HUDEP-2 (cell line): ENCODE results near the gene PTPN13.

Source experiments
- DNase-seq, 76 experiments: peaks; one replicate each; lab custom pipeline; 2025; ENCODE audit not compliant: unreplicated experiment in 76 of 76; lab: John Stamatoyannopoulos, UW

PTPN13 gene, protein sequence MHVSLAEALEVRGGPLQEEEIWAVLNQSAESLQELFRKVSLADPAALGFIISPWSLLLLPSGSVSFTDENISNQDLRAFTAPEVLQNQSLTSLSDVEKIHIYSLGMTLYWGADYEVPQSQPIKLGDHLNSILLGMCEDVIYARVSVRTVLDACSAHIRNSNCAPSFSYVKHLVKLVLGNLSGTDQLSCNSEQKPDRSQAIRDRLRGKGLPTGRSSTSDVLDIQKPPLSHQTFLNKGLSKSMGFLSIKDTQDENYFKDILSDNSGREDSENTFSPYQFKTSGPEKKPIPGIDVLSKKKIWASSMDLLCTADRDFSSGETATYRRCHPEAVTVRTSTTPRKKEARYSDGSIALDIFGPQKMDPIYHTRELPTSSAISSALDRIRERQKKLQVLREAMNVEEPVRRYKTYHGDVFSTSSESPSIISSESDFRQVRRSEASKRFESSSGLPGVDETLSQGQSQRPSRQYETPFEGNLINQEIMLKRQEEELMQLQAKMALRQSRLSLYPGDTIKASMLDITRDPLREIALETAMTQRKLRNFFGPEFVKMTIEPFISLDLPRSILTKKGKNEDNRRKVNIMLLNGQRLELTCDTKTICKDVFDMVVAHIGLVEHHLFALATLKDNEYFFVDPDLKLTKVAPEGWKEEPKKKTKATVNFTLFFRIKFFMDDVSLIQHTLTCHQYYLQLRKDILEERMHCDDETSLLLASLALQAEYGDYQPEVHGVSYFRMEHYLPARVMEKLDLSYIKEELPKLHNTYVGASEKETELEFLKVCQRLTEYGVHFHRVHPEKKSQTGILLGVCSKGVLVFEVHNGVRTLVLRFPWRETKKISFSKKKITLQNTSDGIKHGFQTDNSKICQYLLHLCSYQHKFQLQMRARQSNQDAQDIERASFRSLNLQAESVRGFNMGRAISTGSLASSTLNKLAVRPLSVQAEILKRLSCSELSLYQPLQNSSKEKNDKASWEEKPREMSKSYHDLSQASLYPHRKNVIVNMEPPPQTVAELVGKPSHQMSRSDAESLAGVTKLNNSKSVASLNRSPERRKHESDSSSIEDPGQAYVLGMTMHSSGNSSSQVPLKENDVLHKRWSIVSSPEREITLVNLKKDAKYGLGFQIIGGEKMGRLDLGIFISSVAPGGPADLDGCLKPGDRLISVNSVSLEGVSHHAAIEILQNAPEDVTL (N-terminal part only)

DNA sequence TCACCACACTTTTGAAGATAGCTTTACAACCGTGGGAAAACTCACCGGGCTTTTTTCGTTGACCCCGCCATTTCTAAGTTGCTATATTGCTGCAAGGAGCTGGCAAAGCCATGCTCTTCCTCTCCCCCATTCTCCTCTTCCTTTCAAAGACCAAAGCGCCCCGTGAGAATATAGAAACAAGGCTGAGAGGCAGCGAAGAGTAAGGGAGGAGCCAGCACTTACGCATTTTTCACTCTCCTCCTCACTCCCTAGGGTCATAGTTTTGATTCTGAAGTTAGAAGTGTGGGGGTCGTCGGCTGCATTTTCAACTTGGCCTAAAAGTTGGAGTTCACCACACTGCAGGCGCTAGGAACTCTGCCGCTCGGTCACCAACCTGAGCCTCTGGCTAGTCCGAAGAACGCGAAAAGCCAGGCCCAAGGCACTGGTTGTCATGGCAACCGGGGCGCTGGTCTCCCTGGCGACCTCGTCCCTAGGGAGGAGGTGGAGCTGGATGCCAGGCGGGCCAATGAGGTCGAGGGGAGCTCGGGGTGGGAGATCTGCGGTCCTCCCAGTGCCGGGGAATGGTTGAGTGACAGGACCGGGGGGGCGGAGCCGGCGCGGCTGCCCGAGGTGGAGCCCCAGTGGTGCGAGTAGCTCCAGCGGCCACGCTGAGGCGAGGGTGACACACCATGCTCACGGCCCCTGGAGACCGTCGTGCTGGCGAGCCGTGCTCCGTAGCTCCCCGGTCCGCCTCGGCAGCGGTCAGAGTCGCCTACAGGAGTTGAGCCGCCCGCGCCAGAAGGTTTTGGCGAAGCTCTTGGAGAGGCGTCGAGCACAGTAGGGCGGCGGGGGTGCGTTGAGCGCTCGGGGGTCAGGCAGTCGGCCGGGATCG lies at the start of gene PTPN13:
Gene PTPN13 (plus strand): TSS at position 628 of the 871 bp plus-strand sequence. CDS start 40,942 bp downstream, outside the sequence.
- peak in 68 of 76 experiments; percentile 3 to 99 (median 45) for DNase-seq

DNA sequence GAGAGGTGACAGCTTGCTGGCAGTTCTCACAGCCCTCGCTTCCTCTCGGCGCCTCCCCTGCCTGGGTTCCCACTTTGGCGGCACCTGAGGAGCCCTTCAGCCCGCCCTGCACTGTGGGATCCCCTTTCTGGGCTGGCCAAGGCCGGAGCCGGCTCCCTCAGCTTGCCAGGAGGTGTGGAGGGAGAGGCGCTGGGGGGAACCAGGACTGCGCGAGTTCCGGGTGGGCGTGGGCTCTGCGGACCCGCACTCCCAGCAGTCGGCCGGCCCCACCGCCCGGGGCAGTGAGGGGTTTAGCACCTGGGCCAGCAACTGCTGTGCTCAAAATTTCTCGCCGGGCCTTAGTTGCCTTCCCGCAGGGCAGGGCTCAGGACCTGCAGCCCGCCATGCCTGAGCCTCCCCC lies 47.0 kb upstream of the PTPN13 start:
- DNase-seq, result no peak

DNA sequence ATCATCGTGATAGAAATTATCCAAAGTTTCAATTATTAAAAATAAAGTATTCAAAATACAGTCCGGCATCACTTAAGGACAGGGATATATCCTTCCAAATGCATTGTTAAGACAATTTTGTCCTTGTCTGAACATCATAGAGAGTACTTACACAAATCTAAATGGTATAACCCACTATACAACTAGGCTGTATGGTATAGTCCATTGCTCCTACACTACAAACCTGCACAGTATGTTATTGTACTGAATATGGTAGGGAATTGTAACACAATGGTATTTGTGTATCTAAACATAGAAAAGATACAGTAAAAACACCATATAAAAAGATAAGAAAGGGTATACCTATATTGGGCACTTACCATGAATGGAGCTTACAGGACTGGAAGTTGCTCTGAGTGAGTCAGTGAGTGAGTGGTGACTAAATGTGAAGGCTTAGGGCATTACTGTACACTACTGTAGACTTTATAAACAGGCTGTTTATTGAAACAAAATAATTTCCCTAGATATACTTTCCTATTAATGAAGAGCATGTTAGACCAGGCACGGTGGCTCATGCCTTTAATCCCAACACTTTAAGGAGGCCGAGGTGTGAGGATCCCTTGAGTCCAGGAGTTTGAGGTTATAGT lies 44.8 kb upstream of the PTPN13 start:
- no peak for DNase-seq

DNA sequence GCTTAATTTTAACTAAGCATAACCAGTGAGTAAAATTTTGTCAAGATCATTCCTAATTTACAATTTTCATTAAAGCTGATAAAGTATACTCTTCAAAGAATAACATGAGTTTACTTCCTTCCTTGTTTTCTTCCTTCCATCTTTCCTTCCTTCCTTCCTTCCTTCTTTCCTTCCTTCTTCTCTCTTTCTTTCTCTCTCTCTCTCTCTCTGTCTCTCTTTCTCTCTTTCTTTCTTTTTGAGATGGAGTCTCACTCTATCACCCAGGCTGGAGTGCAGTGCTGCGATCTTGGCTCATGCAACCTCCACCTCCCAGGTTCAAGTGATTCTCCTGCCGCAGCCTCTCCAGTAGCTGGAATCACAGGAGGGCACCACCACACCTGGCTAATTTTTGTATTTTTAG lies 42.7 kb upstream of the PTPN13 start:
- no peak for DNase-seq

DNA sequence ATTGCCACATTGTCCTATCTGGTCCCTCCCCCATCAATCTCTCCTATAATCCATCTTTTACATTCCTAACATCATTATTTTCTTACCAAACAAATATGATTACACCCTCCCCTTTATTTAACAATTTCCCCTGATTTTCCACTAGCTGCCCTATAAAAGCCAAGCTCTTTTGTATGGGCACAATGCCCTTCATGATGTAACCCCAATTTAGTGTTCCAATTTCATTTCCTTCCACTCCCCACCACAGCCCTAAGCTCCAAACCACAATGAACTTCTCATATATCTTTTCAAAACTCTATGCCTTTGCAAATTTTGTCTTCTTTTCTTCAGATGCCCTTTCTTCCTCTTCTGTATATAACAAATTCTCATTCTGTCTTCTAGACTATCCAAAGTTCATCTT lies 39.5 kb upstream of the PTPN13 start:
- no peak for DNase-seq

DNA sequence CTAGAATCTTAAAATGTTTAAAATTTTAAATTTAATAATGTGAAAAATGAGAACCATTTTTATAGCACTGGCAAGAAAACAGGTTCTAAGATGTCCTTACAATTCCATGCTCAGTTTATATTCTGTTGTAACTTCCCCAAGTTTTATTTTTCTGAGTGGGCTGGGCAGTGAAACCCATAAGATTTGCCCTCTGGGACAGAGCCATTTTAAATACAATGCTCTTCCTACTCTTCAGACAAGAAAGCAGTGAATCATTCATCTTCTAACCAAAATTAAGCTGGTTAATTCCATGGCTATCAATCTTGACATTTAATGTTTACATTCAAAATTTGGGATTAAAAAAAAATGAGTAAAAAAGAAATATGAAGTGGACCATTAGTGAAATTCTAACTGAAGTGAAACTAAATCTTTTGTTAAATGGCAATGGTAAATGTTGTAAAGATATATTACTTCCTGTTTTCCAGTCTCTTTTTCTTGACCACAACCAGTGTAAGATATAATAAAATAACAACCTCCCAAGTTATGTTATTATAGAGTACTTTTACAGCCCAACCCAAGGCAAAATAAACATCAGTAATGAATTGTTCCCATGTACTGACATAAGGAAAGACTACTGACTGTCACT lies 37.2 kb upstream of the PTPN13 start:
- no peak for DNase-seq

DNA sequence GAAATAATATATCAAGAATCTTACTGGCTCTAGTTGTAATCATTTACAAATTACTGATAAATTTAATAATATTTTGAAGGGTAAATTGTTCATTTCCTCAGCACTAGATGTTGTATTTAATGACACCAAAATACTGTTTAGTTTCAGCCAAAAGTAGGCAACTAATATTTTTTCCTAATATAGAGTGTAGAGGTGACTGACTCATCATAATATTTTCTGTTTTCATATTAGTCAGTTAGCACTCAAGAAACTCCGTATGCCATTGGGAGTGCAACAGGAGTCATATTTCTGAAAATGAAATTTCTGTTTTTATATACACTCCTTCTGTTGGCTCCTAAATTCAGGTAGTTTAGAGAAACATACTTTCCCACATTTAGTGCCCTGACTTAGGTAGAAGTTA lies 36.6 kb upstream of the PTPN13 start:
- DNase-seq, result no peak

DNA sequence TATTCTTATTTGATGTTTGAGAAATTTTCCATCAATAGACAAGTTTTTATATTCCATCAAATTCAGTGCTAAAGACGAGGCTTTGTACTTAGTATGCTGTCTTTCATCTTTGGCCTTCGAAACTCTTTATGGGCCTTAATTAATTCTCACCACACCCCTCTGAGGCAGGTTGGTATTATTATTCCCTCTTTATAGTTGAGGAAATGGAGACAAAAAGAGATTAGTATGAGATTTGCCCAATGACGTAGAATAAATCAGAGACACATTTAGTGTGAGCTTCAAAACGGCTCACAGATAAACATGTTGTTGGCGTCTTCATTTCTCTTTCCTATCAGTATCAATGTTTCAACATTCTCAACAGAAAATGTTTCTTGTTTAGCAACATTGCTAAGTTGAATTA lies 35.9 kb upstream of the PTPN13 start:
- no peak for DNase-seq

DNA sequence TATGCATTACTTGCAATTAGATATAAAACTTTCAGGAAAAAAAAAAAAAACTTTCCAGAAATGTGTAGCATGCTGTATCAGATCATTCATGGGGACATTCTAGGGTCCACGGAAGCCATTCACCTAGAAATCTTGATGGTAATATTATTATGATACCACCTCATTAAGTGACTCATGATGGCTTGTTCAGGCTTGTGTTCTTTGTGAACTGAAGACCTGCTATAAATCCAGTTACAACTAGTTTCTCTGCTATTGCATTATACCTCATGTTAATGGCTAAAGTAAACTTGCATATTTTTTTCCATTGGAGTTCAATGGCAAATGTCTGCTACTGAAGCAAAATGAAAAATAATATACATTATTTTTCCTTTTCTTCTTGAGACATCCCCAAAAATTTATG lies 35.3 kb upstream of the PTPN13 start:
- no peak for DNase-seq

DNA sequence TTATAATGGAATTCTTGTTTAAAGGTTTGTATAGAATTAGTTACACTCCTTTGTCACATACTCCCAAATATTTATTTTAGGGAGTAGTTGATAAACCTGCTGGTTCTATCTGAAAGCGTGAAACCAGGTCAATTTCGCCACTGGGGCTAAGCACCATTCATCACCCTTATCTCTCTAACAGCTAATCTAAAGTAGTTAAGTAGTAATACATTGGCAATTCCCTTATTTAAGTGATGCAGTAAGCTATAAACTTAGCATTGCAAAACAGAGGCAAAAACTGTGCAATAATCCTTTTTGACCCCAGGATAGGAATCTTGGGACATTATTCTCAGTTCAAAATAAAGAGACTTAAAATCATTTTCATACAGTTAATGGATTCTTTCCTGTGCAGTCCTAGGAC lies 33.7 kb upstream of the PTPN13 start:
- DNase-seq, result no peak

DNA sequence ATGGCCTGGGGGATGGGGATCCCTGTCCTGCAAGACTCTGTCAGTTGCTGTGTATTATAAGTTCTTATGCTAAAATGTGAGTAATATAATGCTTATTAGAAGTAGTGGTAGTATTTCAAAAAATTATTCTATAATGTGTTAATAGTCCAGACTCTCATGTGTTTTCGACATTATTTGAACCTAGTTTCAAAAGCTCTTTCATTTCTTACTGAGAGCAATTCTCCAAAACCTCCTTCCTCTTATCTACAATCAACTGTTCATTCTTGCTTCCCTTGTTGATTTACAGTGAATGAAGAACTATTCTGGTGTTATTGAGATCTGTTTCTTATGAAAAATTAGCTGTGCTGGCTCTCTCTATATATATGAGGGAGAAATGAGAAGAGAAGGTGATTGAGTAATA lies 32.9 kb upstream of the PTPN13 start:
- no peak for DNase-seq

DNA sequence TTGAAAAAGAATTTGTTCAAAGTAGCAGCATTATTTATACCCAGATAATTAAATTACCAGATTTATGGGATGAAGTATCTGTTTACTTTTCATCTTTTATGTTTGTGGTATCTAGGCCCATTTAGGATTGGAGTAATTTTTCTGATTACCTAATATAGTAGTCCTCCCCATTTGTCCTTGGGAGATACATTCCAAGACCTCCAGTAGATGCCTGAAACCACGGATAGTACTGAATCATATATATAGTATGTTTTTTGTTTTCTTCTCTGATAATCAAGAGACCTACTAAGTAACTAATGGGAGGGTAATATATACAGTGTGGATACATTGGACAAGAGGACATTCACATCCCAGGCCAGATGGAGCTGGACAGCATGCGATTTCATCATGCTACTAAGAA lies 30.7 kb upstream of the PTPN13 start:
- DNase-seq, result no peak

DNA sequence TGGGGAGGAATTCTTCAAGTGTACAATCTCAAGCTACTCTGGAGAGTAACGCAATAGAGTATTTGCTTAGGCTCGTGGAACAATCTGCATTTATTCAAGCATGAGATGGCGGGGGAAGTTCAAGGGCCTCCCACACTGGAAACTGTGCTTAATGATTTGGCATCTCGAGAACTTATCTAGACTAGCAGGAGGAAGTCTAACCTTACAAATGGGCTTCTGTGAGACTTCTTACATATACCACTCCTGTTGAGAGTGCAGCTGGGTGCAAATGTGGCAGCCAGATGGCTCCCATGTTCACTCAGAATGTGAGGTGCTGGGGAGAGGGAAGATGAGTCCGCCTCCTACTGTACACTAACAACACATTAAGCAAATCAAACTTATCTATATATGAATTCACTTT lies 29.3 kb upstream of the PTPN13 start:
- peak in 9 of 76 experiments; percentile 5 to 64 (median 36) for DNase-seq

DNA sequence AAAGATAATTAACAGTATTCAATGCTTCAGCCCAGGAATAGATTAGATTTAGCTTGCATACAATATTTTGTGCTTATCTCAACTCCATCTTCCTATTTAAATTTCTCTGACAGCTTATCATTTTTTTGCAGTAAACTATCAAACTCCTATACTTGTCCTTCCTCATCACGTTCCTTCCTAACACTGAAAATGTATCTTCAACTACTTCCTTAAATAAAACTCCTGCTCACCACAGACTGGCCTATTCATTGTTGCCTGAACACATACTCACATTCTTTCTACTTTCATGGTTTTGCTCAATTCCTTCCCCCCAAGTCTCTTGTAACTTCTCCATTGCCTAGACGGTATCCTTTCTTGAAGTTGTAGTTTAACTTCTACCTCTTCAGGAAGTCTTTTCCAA lies 28.5 kb upstream of the PTPN13 start:
- no peak for DNase-seq

DNA sequence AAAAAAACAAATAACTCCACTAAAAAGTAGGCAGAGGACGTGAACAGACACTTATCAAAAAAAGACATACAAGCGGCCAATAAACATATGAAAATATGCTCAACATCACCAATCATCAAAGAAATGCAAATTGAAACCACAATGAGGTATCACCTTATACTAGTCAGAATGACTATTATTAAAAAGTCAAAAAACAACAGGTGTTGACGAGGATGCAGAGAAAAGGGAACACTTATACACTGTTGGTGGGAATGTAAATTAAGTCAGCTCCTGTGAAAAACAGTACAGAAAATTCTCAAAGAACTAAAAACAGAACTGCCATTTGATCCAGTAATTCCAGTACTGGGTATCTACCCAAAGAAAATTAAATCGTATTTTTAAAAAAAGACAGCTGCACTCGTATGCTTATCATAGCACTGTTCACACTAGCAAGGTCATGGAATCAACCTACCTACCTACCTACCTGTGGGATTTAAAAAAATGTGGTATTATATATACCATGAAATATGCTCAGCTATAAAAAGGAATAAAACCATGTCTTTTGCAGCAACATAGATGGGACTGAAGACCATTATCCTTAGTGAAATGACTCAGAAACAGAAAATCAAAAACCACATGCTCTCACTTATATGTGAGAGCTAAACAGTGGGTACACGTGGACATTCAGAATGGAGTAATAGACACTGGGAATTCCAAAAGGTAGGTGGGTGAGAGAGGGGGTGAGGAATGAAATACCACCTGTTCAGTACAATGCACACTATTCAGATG lies 24.8 kb upstream of the PTPN13 start:
- DNase-seq, result no peak

DNA sequence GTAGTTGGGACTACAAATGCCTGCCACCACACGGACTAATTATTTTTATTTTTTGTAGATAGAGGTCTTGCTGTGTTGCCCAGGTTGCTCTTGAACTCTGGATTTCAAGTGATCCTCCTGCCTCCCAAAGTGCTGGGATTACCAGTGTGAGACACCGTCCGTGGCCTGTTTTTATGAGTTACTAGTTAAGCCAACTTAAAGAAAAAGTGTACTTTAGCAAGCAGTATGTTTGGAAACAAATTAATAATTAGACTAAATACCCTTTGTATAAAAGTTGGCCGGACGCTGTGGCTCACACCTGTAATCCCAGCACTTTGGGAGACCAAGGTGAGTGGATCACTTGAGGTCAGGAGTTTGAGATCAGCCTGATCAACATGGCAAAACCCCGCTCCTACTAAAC lies 14.2 kb upstream of the PTPN13 start:
- no peak for DNase-seq

DNA sequence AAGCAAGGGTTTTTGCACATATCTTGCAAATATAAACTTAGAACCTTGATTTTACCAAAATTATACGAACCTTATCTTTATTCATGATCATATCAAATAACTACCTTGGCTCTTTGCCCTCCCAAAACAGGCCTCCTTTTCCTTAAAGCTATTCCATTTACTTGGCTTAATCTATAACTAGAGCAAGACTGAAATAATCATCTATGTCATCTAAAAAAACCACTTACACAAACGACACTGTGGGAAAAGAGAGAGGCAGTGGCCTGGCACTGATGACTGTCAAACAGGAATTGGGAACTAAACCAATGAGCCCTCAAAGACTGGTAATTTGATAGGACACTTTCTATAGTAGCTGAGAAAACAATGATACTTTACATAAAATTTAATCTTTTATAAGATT lies 11.7 kb upstream of the PTPN13 start:
- DNase-seq, result peak in 4 of 76 experiments; percentile 4 to 21 (median 18)

DNA sequence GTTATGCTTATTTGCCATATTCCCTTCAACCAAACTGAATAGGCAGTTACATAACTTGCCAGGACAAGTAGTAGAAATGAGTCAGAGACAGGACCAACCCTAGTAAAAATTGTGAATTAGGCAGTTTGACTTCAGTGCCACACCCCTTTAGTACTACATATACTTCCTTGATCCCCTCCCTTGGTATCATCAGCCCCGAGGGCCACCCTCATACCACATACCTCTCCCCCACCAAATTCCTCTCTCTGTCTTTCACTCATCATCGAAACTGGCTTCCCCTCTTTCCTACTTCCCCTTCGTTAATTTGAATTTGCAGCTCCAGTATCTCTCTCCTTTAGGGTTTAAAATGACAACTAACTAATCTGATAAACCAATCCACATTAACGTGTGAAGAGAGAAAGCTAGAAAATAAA lies 7.9 kb upstream of the PTPN13 start:
- DNase-seq, result peak in 3 of 76 experiments; percentile 3 to 28 (median 9)
